ENCODE results near the gene CES2.

GRCh38 chr16:66894948-66895688, 40.2 kb upstream of the CES2 start:
- TF ChIP-seq CTCF (IDR thresholded peaks at IDR 0.05) (peak in 2 of 3 experiments; percentile 31 to 52), POLR2A (IDR thresholded peaks at IDR 0.05) (no peak), POLR2AphosphoS5 (IDR thresholded peaks at IDR 0.05; ENCODE audit: insufficient read depth in 1 of 2, low read depth in 1 of 2) (no peak)
